HFFc6 (cell line): ENCODE measurements around the gene IER3. TPM values are rescaled to one million over a fixed set of nuclear protein-coding genes. Genes with fewer than 3 reads are reported as not detected.

Experiments
- DNase-seq: peaks from one replicate; pipeline ENCODE4 v3.0.0-alpha.2; 2018
- H3K27ac Mint-ChIP-seq: 2 replicates; pipeline ENCODE4 v1.8.0; 2020; ENCODE audit warnings: mild to moderate bottlenecking, mixed read lengths
- H3K27me3 Mint-ChIP-seq: 2 replicates; pipeline ENCODE4 v1.8.0; 2021; ENCODE audit warnings: mild to moderate bottlenecking, moderate library complexity, mixed read lengths; ENCODE audit not compliant: insufficient read depth
- H3K36me3 Mint-ChIP-seq: 2 replicates; pipeline ENCODE4 v1.8.0; 2021; ENCODE audit warnings: low read depth, mixed read lengths
- H3K4me1 Mint-ChIP-seq: 2 replicates; pipeline ENCODE4 v1.8.0; 2020; ENCODE audit warnings: low read depth, mixed read lengths
- H3K4me3 Mint-ChIP-seq: 2 replicates; pipeline ENCODE4 v1.8.0; 2020; ENCODE audit warnings: mild to moderate bottlenecking, moderate library complexity, mixed read lengths
- H3K9me3 Mint-ChIP-seq: 2 replicates; pipeline ENCODE4 v1.8.0; 2020; ENCODE audit warnings: mild to moderate bottlenecking, mixed read lengths
- total RNA-seq, 6 experiments: library from RNA; stranded (reverse); fragmentation: NEBNext Ultra II Directional; extraction: Animal tissue kit (Norgen Biotek cat#: 25700); gene quantifications; 2 replicates in 1 of 6; 3 replicates in 5 of 6; pipeline ENCODE4 v1.2.3, GENCODE V29; 2021
- TF ChIP-seq, protein P1 (sequence below): fragments of 200-600 bp; sonication (generic); IDR thresholded peaks from 2 replicates; pipeline ENCODE4 v1.5.0; 2021; ENCODE audit warnings: antibody characterized with exemption, mild to moderate bottlenecking

IER3 gene
- total RNA-seq, 6 experiments from 2014 or later = 38.1 to 62.4 (median 60.2) TPM

DNA sequence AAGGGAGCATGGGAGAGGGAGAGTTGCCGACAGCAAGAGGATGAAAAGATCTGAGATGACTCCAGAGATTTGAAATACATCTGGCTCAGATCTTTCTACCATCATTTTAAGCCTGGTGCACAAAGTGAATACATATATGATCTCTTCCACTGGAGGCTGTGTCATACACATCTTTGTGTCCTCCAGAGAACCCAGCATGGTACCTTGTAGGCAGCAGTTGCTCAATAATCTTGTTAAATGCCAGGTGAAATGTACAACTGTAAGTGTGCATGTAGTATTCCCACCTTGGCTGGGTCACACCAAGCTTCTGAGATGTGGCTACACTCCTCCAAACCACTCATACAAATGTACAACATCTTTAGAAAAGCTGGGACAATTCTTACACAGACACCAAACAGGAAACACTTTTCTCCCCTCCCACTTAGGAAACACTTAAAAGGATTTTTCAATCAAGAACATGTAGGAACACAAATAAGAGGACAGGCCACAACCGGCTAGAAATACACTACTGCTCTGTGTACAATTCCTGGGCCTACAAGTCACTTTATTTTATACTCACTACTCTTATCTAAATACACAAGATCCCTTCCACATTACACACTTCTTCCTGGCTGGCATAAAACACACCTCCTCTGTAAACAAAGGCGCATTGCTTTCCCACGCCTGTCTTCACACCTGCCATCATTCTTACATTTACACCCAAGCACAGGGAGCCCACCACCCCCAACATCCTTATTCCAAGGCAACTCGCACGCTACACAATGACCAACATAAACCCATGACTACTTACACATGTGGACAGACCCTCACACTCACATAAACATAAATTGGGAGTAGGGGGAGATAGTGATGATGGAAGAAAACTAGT, 3.8 kb upstream of the IER3 start:
- H3K4me3 Mint-ChIP-seq = peak overlapping the region; percentile 18
- H3K4me1 Mint-ChIP-seq = peaks cover 72% of the 10 kb centered on the region
- H3K36me3 Mint-ChIP-seq = peaks cover 9% of the 10 kb centered on the region
- peaks cover 5% of the 10 kb centered on the region for H3K27me3 Mint-ChIP-seq
- DNase-seq = no peak
- TF ChIP-seq, protein P1, sequence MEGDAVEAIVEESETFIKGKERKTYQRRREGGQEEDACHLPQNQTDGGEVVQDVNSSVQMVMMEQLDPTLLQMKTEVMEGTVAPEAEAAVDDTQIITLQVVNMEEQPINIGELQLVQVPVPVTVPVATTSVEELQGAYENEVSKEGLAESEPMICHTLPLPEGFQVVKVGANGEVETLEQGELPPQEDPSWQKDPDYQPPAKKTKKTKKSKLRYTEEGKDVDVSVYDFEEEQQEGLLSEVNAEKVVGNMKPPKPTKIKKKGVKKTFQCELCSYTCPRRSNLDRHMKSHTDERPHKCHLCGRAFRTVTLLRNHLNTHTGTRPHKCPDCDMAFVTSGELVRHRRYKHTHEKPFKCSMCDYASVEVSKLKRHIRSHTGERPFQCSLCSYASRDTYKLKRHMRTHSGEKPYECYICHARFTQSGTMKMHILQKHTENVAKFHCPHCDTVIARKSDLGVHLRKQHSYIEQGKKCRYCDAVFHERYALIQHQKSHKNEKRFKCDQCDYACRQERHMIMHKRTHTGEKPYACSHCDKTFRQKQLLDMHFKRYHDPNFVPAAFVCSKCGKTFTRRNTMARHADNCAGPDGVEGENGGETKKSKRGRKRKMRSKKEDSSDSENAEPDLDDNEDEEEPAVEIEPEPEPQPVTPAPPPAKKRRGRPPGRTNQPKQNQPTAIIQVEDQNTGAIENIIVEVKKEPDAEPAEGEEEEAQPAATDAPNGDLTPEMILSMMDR = no peak
- H3K9me3 Mint-ChIP-seq = no peaks in the 10 kb centered on the region
- peak overlapping the region; percentile 87 for H3K27ac Mint-ChIP-seq

- no peaks in the 10 kb centered on the region for H3K9me3 Mint-ChIP-seq
These were observed 2.9 kb upstream of the IER3 start for GRCh38 chr6:30747300-30747687.

DNA sequence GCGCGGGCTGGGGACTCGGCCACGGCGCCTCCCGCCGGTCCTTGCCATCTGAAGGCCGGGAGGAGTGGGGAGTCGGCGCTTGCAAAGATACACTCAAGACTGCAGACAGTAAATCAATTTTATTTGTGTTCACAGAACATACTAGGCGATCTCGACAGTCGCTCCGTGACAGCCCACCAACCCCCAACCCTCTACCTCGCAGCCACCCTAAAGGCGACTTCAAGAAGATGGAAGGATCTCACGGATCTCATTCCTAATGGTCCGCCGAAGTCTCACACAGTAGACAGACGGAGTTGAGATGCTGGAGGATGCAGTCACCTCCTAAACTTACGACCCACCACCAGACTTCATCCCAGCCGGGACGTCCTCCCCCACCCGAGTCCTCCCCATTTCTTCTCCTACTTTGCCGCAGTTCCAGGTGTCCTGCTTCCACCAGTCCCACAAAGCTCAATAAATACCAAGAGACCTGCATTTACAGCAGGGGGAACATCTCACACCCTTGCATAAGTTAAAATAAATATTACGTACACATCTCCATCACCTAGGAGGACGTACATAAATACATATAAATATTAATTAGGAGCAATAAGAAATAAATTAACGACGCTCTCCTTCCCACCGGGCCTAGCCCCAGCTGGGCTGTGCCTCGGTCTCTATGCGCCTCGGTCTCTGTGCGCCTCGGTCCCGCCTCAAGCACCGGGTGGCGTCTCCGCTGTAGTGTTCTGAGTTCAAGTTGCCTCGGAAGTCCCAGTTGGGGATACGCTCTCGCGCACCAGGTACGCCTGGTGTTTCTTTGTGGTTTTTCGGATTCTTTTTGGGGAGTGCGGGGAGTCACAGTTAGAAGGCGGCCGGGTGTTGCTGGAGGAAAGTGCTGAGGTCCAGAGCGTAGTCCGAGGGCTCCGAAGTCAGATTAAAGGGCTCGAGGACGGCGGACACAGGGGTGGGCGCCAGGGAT, 971 bp downstream of the IER3 start:
- DNase-seq = no peak
- Mint-ChIP-seq H3K9me3 (no peaks in the 10 kb centered on the region), H3K4me3 (peak overlapping the region; percentile 94), H3K27me3 (peaks cover 7% of the 10 kb centered on the region), H3K36me3 (peaks cover 49% of the 10 kb centered on the region), H3K27ac (peak overlapping the region; percentile 93), H3K4me1 (peaks cover 67% of the 10 kb centered on the region)
- TF ChIP-seq, protein P1 = no peak

More at GRCh38 chr6:30747300-30747687, 2.9 kb upstream of the IER3 start:
- no peak overlapping the region for H3K4me3 Mint-ChIP-seq
- DNase-seq = no peak
- H3K4me1 Mint-ChIP-seq = peaks cover 64% of the 10 kb centered on the region
- peak overlapping the region; percentile 87 for H3K27ac Mint-ChIP-seq
- H3K27me3 Mint-ChIP-seq = peaks cover 5% of the 10 kb centered on the region
- TF ChIP-seq, protein P1 = no peak
- peaks cover 12% of the 10 kb centered on the region for H3K36me3 Mint-ChIP-seq

- H3K4me1 Mint-ChIP-seq = peaks cover 66% of the 10 kb centered on the region
- DNase-seq = peak; percentile 95
- H3K4me3 Mint-ChIP-seq = peak within 1 kb of the TSS; percentile 94
- H3K9me3 Mint-ChIP-seq = no peaks in the 10 kb centered on the region
- H3K27ac Mint-ChIP-seq = peak within 1 kb of the TSS; percentile 93
- H3K27me3 Mint-ChIP-seq = peaks cover 7% of the 10 kb centered on the region
- peaks cover 55% of the 10 kb centered on the region for H3K36me3 Mint-ChIP-seq
- TF ChIP-seq, protein P1 = no peak; the same call in 1 of the 2 replicates
These were observed 1.8 kb downstream of the IER3 start, which contains the start of gene FLOT1 for GRCh38 chr6:30742316-30743098. Gene FLOT1, minus strand, starts transcription at chr6:30742687. Its CDS starts 498 bp downstream, at chr6:30742189.

DNA sequence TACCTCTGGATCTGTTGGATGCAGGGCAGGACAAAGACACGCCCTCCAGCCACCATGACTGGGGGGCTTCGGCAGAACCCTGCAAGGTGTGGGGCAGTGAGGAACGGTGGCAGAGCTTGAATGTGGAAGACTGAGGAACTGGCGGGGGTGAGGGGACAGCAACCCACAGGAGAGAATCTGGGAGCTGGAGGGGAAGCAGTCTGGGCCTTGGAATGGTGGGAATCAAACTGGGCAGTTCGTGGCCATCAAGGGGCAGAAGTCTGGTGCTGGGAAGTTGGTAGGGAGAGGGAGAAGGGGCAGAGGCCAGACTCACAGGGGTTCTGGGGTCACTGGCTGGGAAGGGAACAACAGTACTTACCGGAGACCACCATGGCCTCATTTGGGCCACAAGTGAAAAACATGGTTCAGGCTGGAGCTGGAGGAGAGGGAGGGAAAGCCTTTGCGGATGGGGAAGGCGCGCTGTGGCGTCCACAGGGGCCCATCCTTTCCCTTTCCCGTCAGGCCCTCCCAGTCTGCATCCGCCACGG, 2.5 kb downstream of the IER3 start:
- Mint-ChIP-seq H3K9me3 (no peaks in the 10 kb centered on the region), H3K4me1 (peaks cover 66% of the 10 kb centered on the region), H3K27ac (peak overlapping the region; percentile 93), H3K36me3 (peaks cover 61% of the 10 kb centered on the region), H3K4me3 (peak overlapping the region; percentile 94), H3K27me3 (peaks cover 11% of the 10 kb centered on the region)
- TF ChIP-seq, protein P1 = no peak
- DNase-seq = no peak
